GM19099 (cell line): Measurements from ENCODE around the gene PRR3.

Experiments
- POLR2A ChIP-seq: IDR thresholded peaks from 3 replicates; pipeline ENCODE4 v1.6.1; 2011; ENCODE audit warnings: low read depth; ENCODE audit not compliant: insufficient read length; ENCODE audit errors: extremely low read depth

Gene PRR3, protein sequence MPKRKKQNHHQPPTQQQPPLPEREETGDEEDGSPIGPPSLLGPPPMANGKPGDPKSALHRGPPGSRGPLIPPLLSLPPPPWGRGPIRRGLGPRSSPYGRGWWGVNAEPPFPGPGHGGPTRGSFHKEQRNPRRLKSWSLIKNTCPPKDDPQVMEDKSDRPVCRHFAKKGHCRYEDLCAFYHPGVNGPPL

DNA sequence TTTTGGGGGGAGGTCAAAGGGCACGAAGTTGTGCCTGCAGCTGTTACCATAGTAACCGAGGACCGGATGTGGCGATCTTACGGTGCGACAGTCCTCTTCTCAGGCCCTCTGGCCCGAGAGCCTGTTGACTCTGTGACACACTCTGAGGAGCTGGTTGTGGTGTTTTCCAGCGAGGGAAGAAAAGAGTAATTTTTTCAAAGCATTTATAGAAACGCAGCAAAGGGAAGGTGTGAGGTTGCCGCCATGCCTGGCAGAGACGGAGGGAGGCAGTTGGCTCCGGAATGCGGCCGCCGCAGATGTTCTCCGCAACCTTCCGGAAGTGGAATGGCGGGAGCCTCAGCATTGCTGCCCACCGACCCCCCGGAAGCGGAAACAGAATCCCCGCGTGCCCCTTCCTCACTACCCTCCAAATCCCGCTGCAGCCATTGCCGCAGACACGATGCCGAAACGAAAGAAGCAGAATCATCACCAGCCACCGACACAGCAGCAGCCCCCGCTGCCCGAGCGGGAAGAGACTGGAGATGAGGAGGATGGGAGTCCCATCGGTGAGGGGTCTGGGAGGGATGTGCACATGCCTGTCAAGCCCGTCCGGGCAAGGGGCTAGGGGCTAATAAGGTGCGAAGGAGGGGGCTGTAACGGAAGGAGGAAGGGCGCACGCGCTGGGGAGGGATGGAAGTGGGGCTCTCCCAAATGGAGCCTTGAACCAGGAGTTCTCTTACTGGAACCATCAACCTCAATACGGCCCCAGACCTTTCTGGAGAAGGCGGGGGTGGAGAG is at the start of gene PRR3:
TSS of gene PRR3 (plus strand) at position 390 of the 777 bp plus-strand sequence. CDS start at position 440, 50 bp downstream.
- peak; percentile 65 for TF ChIP-seq POLR2A

DNA sequence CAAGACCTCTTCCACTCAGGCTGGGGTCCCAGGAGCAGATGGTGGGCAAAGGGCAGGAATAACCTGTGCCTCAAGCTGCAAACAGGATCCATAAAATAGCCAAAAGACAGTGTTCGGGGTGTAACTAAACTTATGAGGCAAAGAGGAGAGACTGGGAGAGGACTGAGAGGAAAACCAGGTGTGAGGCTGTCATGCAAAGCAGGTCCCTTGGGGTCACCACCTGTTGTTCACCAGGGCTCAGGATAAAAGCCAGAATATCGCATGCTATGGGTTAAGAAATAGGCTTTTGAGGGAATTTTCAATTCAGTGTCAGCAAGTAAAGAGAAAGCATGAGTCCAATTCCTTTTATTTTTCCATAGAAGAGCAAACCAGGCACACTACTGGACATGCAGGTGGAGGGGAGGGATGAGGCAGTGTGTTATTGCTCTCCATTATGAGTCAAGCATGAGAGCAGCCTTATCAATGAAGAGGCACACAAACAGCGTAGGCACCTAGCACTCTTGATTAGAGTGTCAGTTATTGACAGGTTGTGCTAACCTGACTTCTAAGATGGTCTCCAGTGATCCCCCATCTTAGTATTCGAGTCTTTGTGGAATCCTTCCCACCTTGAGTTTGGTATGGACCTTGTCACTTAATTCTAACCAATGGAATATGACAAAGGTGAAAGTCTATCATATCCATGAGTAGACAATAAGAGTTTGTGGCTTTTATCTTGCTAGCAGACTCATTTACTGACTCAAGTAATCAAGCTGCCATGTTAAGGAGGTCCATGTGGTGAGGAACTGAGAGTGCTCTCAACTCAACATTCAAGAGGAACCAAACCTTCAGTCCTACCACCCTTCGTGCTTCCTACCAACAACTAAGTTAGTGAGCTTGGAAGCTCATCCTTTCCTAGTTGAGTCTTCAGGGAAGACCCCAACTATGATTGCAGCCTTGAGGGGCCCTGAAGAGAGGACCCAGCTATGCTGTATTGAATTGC is 49.0 kb upstream of the PRR3 start:
- peak; percentile 22 for TF ChIP-seq POLR2A

DNA sequence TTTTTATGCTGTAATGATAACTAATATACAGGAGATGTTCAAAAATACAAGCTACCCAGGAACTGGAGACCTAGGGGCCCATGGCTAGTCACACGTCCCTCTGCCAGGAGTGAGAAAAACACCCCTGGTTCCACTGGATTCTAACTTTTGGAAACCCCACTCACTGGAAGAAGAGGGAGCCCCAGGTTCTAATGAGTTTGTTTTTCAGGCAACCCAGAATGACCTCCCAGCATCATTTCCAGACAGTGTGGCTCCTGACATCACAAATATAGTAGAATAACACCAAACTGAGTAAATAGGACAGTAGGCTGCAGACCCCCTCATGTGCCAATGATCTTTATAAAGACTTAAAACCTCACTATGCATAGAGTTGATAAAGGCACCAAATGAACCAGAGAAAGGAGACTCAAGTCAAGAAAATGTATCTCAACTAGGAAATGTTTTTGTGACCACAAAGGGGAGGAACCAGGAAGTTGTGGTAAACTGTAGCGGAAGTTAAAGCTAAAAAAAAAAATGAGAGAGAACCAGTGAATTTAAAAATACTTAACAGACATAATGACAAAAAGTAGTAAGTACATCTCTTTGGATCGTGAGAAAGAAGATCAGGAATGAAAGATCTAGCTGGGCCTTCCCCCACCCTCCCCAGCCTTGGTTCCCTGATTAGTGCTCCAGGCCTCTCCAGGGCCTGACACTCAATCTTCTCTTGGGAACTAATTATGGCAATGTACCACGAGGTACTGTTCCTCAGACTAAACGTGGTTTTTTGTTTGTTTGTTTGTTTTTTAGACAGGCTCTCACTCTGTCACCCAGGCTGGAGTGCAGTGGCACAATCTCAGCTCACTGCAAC is 48.0 kb upstream of the PRR3 start:
- no peak for TF ChIP-seq POLR2A

DNA sequence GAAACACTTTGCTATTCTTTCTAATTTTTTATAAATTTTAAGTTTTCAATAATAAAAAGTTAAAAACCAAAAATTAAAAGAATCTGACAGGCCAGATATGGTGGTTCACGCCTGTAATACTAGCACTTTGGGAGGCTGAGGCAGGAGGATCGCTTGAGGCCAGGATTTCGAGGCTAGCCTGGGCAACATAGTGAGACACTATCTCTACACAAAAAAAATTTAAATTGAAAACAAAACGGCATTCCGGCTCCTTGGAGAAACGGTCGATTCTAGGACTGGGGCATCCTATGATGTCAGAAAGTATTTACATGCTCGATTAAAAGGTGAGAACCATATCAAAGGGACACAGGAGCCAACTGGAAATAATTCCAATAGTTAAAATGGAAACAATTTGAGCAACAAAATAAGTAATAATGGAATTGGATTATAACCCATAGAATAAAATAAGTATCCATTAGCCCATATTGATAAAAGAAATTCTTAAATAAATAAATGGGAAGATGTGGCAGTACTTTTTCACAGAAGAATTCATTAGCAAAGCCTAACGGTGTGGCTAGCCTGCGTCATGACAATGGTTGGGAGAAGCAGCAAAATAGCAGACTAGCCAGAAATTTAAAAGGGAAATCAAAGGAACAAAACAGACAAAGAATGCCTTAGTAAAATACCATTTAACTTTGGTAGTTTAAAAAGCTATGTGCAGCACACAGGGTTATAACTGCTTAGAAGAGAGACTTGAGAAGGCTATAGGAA is 46.5 kb upstream of the PRR3 start:
- TF ChIP-seq POLR2A: no peak

DNA sequence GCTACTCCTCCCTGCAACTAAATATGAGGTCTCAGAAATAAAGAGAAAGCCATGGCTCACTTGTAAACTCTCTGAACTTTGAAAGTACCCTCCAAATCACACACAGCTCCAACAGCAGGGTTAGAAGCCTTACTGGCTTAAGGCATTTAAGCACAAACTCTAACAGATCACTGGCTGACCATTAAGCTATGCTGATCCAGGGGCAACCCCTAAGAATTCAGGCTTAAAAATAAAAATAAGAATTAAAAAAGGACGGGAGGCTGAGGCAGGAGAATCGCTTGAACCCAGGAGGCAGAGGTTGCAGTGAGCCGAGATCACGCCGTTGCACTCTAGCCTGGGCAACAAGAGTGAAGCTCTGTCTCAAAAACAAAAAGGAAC is 45.9 kb upstream of the PRR3 start:
- TF ChIP-seq POLR2A: no peak

DNA sequence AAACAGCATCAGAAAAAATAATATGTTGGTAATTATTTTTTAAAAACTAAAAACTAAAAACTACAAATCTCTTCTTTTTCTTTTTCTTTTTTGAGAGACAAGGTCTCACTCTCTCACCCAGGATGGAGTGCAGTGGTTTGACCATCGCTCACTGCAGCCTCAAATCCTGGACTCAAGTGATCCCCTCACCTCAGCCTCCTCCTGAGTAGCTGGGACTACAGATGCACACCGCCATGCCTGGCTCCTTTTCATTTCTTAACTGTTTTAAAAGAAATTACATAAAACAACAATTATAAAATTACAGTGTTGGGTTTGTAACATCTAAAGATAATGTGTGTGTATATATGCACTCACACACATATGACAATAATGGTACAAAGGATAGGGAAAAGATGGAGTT is 43.6 kb upstream of the PRR3 start:
- TF ChIP-seq POLR2A: no peak

DNA sequence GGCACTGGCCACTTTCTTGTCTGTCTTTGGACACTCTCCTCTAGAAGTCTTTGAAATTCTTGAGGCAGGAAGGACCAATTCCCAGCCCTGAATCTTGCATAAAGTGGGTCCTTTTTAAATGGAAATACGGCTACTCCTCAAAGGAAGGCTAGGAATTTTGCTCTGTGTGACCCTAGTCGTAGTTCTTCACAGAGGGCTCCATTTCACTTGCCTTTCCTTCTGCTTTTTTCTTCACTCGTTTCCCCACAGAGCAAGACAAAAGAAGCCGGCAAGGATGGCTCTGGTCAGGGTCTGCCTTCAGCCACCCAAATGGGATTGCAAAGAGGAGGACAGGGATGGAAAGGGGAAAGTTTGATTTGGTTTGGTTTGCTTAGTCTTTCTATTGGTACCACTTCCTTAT is 42.0 kb upstream of the PRR3 start:
- TF ChIP-seq POLR2A: no peak

DNA sequence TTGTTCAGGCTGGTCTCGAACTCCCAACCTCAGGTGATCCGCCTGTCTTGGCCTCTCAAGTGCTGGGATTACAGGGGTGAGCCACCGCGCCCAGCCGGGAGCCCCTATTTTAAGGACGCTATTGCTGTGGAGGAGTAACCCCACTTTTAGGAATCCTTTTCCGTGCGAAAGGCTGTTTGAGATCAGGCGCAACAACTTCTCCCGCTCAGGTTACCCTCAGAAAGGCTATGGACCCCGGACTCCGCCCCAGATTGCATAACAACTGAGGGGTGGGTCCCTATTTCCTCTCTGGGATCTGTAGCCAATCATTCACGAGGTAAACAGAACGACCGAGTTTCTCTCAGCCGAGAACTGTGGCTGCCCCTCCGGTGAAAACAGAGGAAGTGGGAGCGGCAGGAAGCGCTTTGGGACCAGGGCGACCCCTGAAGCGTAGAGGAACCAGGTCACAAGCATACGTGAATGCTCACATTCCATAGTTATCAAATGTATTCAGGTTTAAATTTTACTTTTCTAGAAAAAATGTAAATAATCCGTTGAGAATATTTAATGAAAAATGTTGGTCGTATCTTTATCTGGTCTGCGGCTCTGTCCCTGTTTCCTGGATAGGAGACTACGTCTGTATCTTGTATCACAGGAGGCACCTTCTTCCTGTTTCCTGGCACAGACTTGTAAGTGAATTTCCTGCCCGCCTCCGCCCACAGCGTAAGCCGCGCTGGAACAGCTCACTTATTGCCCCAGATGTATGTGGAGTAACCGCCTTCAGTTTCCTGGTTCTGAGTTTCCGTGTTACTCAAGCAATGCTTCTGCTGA is 40.9 kb upstream of the PRR3 start:
- peak; percentile 59 for TF ChIP-seq POLR2A

DNA sequence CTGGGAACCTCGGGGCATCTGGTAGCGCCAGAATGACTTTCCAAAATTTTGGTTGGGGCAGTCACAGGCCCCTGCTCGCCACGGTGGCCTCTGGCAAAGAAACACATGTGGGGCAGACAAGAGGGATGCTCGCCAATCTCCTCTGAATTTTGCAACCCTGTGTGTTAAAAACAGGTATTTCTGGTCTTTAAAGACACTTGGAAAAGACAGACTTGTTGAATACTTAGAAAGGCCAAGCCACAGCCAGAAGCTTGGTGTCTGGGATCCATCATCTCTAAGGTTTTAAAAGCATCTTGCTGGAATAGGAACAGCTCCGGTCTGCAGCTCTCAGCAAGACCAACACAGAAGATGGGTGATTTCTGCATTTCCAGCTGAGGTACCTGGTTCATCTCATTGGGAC is 36.6 kb upstream of the PRR3 start:
- TF ChIP-seq POLR2A: no peak

DNA sequence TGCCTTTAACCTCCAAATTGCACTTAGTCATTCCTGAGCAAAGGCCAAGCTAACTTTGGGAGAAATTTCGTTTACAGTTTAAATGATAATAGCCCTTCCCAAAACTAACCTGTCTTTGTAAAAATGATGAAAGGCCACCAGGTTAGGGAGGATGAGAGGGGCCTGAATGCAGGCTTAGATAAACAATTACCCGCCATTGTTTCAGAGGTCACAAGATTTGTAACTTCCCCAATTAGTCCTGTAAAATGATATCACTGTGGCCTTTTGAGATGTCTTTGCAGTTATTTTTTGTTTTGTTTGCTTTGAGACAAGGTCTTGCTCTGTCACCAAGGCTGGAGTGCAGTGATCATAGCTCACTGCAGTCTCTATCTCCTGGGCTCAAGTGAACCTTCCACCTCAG is 27.1 kb upstream of the PRR3 start:
- no peak for TF ChIP-seq POLR2A

DNA sequence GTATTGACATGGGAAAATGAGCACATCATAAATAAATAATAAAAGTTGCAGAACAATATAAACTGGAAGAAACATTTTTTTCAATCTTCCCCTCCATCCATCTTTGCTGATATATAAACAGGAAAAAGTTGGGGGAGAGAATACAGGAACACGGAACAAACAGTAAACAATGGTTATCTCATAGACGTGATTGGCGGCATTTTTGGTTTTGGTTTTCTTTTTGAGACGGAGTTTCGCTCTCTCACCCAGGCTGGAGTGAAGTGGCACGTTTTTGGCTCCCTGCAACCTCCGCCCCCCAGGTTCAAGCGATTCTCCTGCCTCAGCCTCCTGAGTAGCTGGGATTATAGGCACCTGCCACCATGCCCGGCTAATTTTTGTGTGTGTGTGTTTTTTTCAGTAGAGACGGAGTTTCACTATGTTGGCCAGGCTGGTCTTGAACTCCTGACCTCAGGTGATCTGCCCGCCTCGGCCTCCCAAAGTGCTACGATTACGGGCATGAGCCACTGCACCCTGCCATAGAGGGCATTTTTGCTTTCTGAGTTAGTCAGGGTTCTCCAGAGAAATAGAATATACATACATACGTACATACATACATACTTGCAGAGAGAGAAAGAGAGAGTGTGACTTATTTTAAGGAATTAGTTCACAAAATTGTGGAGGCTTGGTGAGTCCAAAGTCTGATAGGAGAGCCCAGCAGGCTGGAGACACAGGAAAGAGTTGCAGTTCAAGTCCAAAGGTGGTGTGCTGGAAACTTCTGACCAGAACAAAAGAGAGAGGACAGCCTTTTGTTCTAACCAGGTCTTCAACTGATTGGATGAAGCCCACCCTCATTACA is 23.4 kb upstream of the PRR3 start:
- no peak for TF ChIP-seq POLR2A

DNA sequence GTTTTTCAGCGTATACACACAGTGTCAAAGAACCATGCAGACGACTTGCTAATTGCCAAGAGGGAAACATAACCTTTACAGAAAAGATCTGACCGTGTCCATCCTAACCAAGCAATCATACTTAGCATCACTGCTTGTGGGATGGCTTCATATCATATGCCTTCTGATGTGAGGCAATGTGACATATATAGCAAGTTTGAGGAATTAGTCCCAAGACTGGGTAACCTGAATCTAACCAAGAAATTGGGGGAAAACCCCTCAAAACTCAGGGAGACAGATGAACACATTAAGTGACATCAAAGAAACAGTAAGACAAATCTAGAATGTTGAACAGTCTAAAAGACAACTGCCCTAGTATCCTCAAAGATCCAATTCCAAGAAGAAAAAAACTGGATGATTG is 19.2 kb upstream of the PRR3 start:
- no peak for TF ChIP-seq POLR2A
